AG04449 (cell line): ENCODE data around the gene MRPL30.
A peak's percentile ranks its signal among the peaks of the same experiment; 100 is the strongest.

Experiments
- CTCF ChIA-PET: fragments of 350-600 bp; formaldehyde crosslinking; extraction: SDS; loops from one replicate; lab custom pipeline; 2021; ENCODE audit warnings: antibody characterized with exemption; lab: Yijun Ruan, JAX
- POLR2A ChIA-PET: fragments of 400-600, 350-600 bp; formaldehyde crosslinking; extraction: SDS; loops from one replicate; lab custom pipeline; 2020; ENCODE audit warnings: antibody characterized with exemption, inconsistent platforms; lab: Yijun Ruan, JAX
- DNase-seq: peaks from one replicate; pipeline ENCODE4 v3.0.0-alpha.2; 2010; ENCODE audit warnings: low read depth, low spot score
- H3K4me3 ChIP-seq: 2 replicates; pipeline ENCODE4 v1.5.1; 2011; ENCODE audit warnings: low read depth, mild to moderate bottlenecking, control low read depth, low read length
- CTCF ChIP-seq: IDR thresholded peaks from one replicate; pipeline ENCODE4 v1.5.1; 2011; ENCODE audit warnings: mild to moderate bottlenecking, moderate library complexity, low read length, control low read depth, inconsistent platforms; ENCODE audit not compliant: insufficient read depth; ENCODE audit errors: missing control alignments

Gene MRPL30

GRCh38 chr2:99141110-99142108 lies 39.6 kb upstream of the MRPL30 start, which contains the start of gene C2orf15:
TSS of gene C2orf15 (plus strand) at chr2:99141707. CDS start at chr2:99150559, 8,852 bp downstream.
- peak; percentile 14 for DNase-seq
- peak within 1 kb of the TSS; percentile 87 for H3K4me3 ChIP-seq
- CTCF ChIA-PET = interaction anchor here (1.0 to 1.9 kb wide), 3 partner anchors 9 to 11 kb away, joined by 3 to 8 read pairs (median 4); no protein-coding TSS in a partner anchor
- POLR2A ChIA-PET = interaction anchor here (1.1 kb wide), 1 partner anchor 39 kb away, joined by 3 read pairs; no protein-coding TSS in a partner anchor
- no peak for TF ChIP-seq CTCF

- ChIA-PET POLR2A (no interaction called here), CTCF (interaction anchor here (0.7 to 0.9 kb wide), 2 partner anchors 10 to 1097 kb away, joined by 3 to 4 read pairs; partner anchors contain the start of gene C2orf15)
- DNase-seq = no peak
- no peak overlapping the region for H3K4me3 ChIP-seq
- no peak for TF ChIP-seq CTCF
Measured at GRCh38 chr2:99150706-99151105, 30.3 kb upstream of the MRPL30 start.

DNA sequence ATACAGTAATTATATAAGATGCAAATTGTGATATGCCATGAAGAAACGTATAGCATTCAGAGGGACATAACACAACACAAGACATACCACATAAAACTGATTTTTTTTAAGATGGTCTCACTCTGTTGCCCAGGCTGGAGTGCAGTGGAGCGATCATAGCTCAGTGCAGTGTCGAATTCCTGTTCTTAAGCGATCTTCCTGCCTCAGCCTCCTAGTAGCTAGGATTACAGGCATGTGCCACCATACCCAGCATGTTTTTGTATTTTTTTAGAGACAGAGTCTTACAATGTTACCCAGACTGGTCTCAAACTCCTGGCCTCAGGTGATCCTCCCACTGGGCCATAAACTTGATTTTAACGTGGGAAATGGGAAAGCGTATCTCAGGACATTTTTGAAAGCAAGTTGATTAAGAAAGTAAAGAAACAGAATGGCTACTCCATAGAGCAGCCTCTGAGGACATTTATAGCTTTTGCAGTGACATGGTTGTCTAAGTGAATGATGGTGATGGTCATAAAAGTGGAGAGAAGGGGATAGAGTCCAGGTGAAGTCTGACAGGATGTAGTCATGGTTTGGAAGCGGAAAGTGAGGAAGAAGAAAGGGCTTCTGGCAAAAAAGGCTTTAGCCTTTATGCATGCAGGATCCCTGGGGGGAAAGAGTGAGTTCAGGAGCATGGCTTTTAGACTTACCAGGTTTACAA lies 28.6 kb upstream of the MRPL30 start:
- ChIA-PET POLR2A (no interaction called here), CTCF (interaction anchor here (2.7 kb wide), 1 partner anchor 11 kb away, joined by 8 read pairs; the partner anchor contains the start of gene C2orf15)
- TF ChIP-seq CTCF = no peak
- no peak for DNase-seq
- H3K4me3 ChIP-seq = no peak overlapping the region

DNA sequence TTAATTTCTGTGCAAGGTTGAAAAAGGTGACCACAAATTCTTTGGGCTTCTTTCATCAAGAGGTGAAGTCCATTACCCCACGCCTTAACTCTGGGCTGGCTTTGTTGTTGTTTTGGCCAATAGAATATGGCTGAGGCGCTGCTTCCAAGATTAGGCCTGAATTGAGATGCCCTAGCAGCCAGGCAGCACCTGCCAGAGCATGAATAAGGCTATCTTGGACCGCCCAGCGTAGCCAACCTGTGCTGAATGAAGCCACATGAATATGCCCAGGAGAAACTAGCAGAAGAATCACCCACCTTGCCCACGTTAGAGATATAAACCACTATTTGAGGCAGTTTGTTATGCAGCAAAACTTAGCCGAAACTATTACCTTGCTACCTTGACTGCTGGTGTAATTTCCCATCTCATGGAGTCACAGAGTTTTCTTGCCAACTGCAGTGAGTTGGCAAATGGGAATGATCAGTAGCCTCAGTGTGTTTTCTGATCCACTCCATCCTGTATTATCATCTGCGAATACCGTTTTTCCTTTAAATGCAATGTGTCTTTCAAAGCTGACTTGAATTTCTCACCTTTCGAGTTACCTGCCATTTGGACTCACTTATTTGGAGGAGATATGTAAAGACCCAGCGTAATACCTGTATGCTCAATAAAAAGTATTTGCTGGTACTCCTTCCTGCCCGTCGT lies 26.9 kb upstream of the MRPL30 start:
- ChIA-PET POLR2A (interaction anchor here (1.3 kb wide), 1 partner anchor 13 kb away, joined by 3 read pairs; no protein-coding TSS in a partner anchor), CTCF (interaction anchor here (2.7 kb wide), 1 partner anchor 13 kb away, joined by 8 read pairs; the partner anchor contains the start of gene C2orf15)
- no peak for DNase-seq
- TF ChIP-seq CTCF = no peak
- H3K4me3 ChIP-seq = peak overlapping the region; percentile 84

- peak; percentile 29 for DNase-seq
- TF ChIP-seq CTCF = peak; percentile 9
- peak within 1 kb of the TSS; percentile 84 for H3K4me3 ChIP-seq
- CTCF ChIA-PET = interaction anchor here (0.8 to 1.4 kb wide), 3 partner anchors 25 to 506 kb away, joined by 3 to 4 read pairs (median 3); partner anchors contain the start of gene EIF5B
- POLR2A ChIA-PET = interaction anchor here (1.3 kb wide), 1 partner anchor 12 kb away, joined by 3 read pairs; no protein-coding TSS in a partner anchor
Measured at GRCh38 chr2:99154643-99155536, 26.1 kb upstream of the MRPL30 start, which contains the start of the genes LIPT1 and TSGA10. TSS of gene LIPT1 (plus strand) at chr2:99154967. CDS start at chr2:99161958, 6,991 bp downstream. TSS of gene TSGA10 (minus strand) at chr2:99154942. CDS start at chr2:99109439, 45,503 bp downstream.
